UCSD-AML1 (cell line): ENCODE results near the gene SURF4.

Experiments used
- DNase-seq: peaks from one replicate; lab custom pipeline; 2025; ENCODE audit not compliant: unreplicated experiment; lab: John Stamatoyannopoulos, UW

The SURF4 gene

DNA sequence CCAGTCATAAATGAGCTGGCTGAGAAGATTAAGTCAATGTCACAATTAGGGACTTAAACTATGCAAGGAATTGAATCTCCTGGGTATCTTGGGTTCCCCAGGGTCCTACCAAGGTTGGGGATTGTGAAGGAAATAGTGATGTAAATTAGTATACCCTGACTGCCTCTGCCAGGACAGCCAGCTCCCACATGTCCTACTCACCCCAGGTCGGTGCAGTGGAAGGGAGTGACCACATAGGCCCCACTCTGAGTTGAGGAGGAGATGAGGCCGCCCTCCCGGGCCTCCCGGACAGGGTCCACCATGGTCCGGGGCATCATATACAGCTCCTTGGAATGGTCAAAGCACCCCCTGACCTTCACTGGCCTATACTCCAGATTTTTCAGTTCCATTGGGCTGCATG lies 22.3 kb downstream of the SURF4 start:
- DNase-seq: no peak

DNA sequence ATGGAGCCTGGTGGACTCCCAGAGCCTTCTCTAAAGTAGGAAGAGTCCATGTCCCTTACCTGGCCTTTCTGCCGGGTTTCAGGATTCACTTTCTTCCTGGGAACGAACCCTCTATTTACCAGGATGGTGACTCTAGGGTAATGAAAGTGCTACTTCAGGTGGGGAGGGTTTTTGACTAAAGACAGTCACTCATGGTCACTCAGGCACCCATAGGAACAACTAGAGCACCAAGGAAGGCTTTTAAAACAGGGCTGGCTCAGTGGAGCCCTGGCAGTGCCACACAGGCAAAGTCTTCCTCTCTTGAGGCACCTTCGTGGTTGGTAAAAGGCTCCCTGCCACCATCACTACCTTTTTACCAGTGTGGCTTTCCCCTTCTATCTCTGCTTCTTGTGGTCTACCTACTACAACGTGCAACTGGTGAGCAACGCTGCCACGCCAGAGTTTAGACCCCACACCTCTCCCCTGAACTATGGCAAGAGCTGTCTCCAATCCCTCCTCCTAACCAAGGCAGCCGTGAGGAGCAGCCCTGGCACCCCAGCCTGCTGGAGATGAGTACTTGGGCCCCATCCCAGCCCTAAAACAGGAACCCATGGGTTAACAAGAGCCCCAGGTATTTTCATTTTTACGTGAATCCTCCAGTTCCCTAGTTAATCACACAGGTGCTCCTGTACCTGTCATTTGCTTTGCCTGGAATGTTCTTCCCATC lies 23.1 kb downstream of the SURF4 start:
- DNase-seq: no peak

DNA sequence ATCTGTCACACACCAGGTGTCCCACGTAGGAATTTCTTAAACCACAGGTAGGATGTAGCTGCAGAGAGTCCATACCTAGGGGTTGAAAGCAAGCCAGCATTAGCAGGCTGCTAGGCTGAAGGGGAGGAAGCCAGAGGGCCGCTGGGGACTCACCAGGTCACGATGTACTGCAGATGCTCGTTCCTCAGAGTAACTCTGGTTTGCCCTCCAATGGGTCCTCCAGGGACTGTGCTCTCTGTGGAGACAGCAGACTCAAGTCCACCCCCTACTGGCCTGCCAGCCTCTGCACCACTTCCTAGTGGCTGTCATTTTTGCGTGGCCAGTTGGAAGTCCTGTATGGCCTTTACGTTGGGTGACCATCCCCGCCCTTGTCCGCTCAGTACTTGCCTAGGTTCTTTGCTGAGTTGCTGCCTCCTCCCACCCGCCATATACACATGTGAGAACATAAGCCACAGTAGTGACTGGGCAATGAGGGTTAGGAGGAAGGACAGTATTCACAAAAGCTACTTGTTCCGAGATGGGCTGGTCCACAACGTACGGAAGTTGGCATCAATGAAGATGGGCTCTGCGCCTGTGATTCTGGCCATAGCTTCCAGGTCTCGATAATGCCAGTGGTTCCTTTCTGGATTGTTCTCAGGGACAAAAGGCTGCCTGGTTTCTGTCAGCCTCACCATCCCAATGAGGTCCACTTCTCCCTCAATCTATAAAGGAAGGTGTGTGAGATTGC lies 23.8 kb downstream of the SURF4 start:
- peak; percentile 72 for DNase-seq

DNA sequence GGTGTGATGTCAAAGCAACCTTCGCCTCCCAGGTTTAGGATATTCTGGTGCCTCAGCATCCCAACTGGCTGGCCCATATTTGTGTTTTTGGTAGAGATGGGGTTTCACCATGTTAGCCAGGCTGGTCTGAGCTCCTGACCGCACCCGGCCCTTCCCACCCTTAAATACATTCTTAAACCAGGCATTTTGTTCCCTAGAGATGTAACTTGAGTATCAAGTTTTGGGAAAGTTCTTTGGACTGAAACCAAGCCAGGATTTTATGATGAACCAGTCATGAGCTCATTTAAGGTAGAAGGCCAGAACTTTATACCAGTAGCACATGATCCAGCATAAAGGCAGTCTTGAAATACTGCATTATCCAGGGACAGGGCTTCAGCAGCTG lies 24.3 kb downstream of the SURF4 start:
- DNase-seq: no peak

DNA sequence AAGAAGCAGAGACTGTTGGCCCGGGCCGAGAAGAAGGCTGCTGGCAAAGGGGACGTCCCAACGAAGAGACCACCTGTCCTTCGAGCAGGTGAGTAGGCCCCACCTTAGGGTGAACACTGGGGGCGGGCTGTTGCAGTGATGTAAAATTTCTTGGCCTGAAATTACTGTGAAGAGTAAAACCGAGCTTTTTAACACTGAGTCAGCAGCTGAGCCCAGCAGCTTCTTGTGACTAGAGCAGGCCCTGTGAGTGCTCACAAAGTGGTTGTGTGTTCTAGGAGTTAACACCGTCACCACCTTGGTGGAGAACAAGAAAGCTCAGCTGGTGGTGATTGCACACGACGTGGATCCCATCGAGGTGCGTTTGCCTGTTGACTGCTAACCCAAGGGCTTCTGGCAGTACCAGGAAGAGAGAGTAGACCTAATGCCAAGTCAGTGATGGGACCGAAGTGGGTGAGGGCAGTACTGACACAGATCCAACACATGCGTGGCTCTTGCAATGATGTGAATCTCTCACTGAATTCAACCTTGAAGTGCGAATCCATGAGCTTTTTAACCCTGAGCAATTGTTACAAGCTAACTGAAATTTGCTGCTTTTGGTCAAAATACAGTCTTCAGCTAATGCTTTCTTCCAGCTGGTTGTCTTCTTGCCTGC lies 25.8 kb downstream of the SURF4 start:
- no peak for DNase-seq

DNA sequence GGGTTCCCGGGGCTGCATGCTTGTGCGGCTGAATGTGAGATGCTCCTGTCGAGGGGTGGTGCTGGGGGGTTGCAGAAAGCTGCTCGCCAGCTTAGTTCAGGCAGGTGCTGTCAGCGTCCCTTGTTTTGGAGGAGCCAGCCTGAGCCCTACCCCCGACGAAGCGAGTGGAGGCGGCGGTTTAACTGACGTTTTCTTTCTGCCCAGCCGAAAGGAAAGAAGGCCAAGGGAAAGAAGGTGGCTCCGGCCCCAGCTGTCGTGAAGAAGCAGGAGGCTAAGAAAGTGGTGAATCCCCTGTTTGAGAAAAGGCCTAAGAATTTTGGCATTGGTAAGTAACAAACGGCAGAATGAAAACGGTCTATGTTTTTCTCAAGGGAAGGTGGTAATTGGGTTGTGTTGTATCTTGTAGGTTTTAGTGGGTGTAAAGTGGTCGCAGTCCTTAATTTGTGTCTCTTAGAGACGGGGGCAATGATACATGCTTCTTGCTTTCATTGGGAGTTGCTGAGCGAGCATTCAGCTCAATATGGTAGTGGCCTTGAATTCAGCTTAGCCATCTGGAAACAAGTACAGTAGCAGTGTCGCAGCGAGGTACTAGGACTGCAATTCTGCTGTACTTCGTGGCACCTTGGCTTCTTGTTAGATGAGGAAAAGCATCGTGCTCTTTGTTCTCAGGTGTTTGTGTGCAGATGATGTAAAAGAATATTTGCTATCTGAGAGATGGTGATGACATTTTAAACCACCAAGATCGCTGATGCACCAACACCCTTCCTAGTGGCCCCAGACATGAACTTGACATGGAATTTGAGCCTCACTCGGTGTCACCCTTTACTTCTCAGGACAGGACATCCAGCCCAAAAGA lies 26.9 kb downstream of the SURF4 start:
- DNase-seq: no peak

DNA sequence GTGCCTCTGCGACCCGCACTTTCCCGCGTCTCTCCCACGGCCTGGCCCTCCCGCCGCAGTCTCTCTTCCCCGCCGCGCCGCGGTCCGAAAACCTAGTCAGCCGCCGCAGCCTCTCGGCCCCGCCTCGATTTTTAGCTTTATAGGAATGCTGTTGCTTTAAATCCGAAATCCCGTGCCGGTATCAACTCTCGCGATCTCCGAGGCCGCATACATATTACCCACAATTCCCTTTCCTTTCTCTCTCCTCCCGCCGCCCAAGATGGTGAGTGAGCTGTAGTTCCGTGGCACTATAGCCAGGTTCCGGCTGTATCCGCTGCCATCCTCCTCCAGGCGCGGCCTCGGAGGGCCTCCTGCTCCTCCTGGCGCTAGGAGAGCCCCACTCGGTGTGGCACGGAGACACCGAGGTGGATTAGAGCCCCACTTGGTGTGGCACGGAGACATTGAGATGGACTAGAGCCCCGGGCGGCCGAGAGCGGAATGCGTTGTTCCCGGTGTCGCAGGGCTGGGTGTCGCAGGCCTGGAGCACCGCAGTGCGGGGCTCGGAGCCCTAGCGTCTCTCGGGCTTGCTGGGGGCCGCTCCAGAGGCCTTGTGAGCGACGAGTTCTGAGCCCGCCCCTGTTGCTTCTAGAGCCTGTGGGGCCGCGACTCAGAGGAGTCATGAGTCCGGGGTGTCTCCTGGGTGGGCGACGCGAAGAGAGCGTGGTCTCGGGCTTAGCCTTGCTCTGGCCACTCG lies 27.7 kb downstream of the SURF4 start, which contains the start of the genes MED22 and RPL7A:
Gene MED22 (minus strand): TSS at position 147 of the 733 bp plus-strand sequence. CDS start 1,469 bp downstream, outside the sequence.
Gene RPL7A (plus strand): TSS at position 234 of the 733 bp plus-strand sequence. CDS start 26 bp downstream, at position 260.
- DNase-seq: peak; percentile 89

DNA sequence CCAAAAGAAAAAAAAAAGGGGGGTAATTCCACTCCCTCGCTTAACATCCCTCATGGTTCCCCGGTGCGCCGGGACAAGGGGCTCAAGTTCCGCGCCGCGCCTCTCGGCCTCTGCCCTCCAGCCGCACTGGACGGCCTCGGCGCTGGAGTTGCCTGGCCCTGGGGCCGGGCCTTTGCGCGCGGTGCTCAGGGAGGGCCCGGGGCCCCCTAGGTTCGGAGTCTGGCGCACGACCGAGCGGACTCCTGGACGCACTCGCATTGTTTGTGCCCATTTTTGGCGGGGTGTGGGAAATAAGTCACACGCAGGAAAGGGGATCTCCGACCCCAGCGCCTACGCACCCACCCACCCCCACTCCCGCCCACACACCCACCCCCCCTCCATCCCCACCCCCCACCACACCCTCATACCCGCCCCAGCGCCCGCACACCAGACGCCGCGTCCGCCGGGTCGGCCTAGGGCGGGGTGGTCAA lies 28.3 kb downstream of the SURF4 start:
- peak; percentile 62 for DNase-seq

DNA sequence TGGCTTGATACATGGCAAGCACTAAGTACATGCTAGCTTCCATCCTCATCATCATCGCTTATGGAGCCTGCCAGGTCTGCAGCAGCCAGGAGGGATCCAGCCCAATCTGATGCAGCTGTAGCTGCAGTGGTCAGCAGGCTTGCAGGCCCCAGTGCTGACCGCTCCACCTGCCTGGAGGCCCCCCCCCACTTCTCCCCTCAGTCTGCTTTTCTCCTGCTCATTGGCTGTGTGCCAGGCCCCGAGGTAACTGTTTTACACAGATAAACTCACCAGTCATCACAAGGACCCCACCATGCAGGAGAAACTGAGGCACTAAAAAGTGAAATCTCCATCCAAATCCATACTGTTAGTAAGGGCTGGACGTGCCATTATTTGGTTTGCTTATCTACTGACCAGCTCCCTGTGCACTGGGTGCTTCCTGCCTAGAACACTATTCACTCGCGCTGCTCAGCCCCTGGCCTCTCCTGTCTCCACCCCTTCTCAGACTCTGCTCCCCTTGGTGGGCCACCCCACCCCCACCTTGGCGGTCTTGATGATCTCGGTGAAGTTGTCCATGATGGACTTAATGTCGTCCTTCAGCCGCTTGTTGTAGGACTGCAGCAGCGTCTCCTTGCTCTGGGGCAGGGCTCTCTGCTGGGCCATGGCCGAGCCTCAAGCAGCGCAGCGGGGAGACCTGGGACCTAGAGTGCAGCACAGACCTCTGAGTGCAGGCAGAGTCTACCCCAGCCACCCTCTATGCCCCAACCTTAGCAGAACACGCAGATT lies 29.7 kb downstream of the SURF4 start:
- DNase-seq: no peak

DNA sequence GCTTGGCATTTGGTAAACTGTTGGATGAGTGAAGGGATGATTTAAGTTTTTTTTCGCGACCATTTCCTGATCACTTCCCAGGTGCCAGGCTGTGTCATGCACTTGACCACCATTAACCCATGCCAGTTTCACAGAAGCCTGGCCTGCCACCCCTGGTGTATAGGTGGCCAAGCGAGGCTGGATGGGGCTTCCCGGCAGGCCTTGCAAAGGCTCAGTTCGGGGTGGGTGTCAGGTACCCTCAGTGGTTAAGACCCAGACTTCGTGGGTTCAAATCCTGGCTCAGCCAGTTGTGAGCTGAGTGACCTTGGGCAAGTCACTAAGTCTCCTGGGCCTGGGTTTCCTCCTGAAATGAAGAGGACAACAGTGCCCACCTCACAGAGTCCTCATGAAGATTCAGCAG lies 30.3 kb downstream of the SURF4 start:
- DNase-seq: no peak

DNA sequence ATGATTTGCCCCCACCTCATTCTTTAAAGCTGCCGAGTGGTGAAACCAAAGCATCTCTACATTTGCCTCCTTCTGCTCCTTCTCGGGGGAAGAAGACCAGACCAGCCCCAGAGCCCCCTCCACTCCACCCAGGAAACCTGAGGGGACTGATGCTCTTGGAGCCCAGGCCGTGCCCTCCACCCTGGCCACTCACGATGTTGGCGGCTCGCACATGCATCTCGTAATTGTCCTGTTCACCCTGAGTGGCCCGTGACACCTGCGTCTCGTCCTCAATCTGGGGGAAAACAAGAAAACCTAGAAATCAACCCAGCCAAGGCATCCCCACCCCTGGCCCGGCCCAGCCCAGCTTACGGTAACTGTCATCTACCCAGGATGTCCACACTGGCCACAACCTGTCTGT lies 30.9 kb downstream of the SURF4 start:
- DNase-seq: no peak

DNA sequence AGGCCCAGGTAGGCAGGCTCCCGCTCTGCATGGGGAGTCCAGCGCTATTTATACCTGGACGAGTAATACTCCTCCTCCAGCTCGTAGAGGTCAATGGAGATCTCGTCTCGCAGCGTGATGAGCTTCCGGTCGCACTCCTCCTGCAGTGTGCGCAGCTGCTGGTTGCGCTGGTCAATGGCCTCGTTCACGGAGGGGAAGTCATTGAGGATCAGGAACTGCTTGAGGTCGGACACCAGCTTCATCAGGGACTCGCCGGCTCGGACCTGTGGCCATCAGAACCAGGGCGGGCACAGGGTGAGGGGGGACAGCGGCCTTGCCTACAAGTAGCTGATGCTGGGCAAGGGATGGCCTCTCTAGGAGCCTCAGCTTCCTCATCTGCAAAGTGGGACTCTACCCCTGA lies 31.8 kb downstream of the SURF4 start:
- no peak for DNase-seq

DNA sequence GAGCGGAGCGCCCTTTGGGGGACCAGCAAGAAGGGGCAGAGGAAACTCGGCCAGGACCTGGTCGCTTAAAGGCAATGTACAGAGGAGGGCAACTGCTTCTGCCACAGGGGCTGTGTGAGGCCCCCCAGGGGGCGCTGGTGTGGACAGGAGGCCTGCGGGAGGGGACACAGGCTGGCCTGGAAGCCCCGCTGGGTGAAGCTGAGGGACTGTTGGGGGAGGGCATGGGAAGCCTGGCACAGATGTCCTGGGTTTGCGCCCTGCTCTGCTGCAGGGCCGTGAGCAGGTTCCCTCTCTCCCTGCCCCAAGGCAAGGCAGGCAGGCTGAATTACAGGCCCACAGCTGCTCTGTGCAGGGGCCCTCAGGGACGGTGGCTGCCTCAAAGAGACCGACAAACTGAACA lies 33.3 kb downstream of the SURF4 start:
- DNase-seq: no peak

DNA sequence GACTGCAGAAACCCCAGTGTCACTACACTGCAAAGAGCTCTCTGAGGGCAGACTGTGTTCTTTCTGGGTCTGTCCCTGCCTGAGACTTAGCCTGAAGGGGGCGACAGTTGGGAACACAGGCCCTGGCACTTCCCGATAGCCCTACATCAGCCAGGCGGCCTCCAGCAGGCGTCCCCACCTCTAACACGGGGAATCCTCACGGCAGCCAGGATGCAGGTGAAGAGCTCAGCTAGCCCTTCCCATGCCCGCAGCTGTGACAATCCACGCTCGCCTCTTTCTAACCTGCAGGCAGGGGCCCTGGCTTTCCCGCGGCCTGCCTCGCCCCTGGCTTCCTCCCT lies 33.8 kb downstream of the SURF4 start:
- no peak for DNase-seq

DNA sequence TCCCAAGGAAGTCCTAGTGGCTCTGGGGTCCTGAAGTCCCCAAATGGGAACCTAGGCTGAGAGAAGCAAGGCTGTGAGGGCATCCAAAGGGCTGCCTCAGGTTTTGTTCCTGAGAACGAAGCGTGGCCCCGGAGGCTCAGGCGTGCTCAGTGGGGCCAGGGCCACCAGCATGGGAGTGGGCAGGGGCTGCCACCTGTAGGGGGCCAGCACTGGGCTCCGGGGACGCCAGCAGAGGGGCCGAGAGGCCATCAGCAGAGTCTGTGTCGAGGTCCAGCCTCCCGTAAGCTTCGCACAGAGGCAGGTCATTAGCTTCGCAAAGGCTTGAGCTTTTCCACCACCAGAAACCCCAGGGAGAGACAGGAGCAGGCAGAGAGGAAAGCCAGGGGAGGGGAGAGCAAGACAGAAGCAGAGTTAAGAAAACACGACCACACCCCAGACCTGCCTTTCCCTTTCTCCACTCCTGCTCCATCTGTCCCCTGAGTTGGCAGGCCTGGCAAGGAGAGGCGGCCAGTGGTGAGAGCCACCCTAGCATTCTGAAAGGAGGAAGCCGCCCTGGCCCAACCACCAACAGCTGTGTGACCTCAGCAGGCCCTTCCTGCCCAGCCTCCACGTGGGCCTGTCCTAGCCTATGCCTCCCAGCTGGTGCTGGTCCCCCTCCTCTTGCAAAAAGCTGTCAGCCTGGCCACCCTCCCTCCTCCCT lies 34.3 kb downstream of the SURF4 start:
- peak; percentile 80 for DNase-seq

DNA sequence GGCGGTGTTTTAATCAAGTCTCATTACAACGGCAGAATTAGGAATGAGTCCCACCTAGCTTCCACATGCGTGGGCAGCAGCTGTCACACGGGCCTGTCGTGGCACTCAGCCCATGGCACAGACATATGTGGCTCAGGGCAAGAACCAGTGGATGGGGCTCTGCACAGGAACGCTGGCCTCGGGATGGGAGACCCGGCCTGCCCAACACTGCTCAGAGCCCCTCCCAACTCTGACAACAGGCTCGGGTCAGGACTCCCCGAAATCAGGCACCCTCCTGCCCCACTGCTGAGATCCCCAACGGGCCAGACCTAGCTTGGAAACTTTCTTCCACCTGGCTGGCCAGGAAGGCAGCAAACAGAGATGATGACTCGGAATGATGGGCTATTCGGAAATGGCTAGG lies 34.9 kb downstream of the SURF4 start:
- DNase-seq: no peak

DNA sequence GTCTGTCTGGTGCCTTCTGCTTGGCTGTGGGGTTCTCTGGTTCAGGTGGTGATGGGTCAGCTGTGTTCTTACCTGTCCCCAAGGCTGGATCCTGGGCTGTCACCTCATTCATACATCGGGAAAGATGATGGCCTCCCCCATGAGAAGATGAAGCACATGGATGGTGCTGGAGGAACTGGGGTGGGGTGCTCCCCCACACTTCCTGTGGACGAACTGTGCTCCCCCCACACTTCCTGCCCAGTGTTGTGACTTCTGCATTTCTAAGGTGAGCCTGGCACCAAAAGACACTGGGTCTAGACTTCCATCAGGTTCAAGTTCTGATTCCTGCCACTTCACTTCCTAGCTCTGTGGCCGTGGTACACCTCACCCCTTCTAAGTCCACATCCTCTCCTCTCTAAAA lies 35.6 kb downstream of the SURF4 start:
- peak; percentile 71 for DNase-seq

DNA sequence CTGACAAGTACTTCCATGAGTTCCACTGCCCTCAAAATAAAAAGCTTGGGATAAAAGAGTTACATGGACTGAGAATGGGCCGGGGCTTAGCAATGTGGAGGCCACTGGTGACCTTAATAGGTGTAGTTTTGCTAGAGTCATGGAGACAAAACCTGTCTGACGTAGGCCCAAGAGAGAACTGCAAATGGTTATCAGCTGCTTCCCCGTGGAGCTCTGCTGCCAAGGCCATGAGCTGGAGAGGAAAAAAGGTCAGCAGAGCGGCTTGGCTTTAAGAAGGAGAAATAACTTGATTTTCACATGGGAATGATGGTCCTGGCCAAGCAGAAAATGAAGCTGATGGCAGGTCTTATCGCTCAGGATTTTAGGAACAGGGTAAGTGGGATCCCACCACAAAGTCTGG lies 36.2 kb downstream of the SURF4 start:
- DNase-seq: no peak
